Measurements from ENCODE around the gene DEK.
"Not testable (repeated sequence)": the region's sequence is repeated elsewhere in the genome, so short reads cannot be mapped to it uniquely, and the experiment has no call there.

The DEK gene

GRCh38 chr6:18264219-18264922 lies at the start of gene DEK:
TSS of gene DEK (minus strand) at chr6:18264530. CDS start at chr6:18263987, 543 bp downstream.
- peak within 1 kb of the TSS; percentile 79 for H3K27ac ChIP-seq
- TF ChIP-seq, protein P1, sequence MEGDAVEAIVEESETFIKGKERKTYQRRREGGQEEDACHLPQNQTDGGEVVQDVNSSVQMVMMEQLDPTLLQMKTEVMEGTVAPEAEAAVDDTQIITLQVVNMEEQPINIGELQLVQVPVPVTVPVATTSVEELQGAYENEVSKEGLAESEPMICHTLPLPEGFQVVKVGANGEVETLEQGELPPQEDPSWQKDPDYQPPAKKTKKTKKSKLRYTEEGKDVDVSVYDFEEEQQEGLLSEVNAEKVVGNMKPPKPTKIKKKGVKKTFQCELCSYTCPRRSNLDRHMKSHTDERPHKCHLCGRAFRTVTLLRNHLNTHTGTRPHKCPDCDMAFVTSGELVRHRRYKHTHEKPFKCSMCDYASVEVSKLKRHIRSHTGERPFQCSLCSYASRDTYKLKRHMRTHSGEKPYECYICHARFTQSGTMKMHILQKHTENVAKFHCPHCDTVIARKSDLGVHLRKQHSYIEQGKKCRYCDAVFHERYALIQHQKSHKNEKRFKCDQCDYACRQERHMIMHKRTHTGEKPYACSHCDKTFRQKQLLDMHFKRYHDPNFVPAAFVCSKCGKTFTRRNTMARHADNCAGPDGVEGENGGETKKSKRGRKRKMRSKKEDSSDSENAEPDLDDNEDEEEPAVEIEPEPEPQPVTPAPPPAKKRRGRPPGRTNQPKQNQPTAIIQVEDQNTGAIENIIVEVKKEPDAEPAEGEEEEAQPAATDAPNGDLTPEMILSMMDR (conservative IDR thresholded peaks at IDR 0.05) = peak; percentile 26

GRCh38 chr6:18312368-18312767 lies 48.0 kb upstream of the DEK start:
- TF ChIP-seq, protein P1 (conservative IDR thresholded peaks at IDR 0.05) = no peak
- H3K27ac ChIP-seq = no peak overlapping the region

GRCh38 chr6:18310010-18310409 lies 45.7 kb upstream of the DEK start:
- not testable (repeated sequence) for H3K27ac ChIP-seq

GRCh38 chr6:18309046-18309445 lies 44.7 kb upstream of the DEK start:
- no peak overlapping the region for H3K27ac ChIP-seq
- TF ChIP-seq, protein P1 (conservative IDR thresholded peaks at IDR 0.05) = no peak

DNA sequence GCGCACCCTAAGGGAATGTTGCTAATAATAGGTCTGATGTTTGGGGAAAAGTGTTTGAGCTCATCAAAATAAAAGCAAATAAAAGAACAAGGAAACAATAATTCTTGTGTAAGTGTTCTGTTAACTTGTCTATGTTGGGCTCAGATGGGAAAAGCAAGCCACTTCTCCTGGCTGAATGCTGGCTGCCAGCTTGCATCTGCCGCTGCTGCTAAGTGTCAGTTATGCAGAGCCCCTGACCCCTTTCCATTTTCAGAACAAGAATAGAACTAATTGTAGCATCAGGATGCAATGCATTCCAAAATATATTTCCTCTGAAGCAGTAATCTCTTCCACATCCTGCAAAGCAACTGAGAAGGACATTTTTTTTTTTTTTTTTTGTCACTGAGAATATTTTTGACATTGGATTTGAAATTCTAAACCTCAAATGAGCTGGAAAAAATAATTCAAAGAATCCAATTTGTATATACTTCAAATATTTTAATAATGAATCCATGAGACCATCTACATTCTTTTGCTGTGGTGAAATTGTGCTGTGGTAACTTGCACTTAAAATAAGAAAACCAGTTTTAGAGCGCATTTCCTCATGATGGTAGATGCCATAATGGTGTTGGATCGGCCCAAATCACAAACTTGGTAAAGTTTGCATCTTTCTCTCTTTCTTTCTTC lies 43.9 kb upstream of the DEK start:
- no peak overlapping the region for H3K27ac ChIP-seq
- TF ChIP-seq, protein P1 (conservative IDR thresholded peaks at IDR 0.05) = no peak

DNA sequence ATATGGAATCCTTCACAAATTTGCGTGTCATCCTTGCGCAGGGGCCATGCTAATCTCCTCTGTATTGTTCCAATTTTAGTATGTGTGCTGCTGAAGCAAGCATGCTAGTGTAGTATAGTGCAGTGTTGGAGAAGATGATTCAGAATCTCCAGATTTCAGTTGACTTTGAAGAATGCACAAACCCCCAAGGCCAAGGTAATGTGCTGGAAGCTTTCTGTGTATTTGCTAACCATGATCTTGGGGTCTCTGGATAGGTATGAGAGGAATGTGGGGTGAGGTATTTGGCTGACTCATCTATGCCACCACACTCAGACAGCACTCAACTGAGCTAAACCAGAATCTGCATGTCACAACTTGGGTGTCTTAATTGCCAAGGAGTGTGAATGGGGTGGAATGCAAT lies 42.6 kb upstream of the DEK start:
- TF ChIP-seq, protein P1 (conservative IDR thresholded peaks at IDR 0.05) = no peak
- no peak overlapping the region for H3K27ac ChIP-seq

GRCh38 chr6:18302561-18303439 lies 38.5 kb upstream of the DEK start:
- no peak overlapping the region for H3K27ac ChIP-seq
- TF ChIP-seq, protein P1 (conservative IDR thresholded peaks at IDR 0.05) = no peak
